ENCODE results near the gene ARHGEF4. TPM values are rescaled to one million over a fixed set of nuclear protein-coding genes. Genes with fewer than 3 reads are reported as not detected.

The ARHGEF4 gene
- total RNA-seq, 1 experiment from 2014 or later: 20.0 TPM

- no peak for DNase-seq
- Histone ChIP-seq H3K9me2 (ENCODE audit: insufficient read depth) (no peaks in the 10 kb centered on the region), H3K4me3 (no peak overlapping the region), H3K36me3 (ENCODE audit: low read depth) (no peaks in the 10 kb centered on the region), H3K4me1 (replicated peaks; ENCODE audit: insufficient read depth) (no peaks in the 10 kb centered on the region), H2AFZ (no peak overlapping the region), H3K27me3 (ENCODE audit: insufficient read depth, low read depth) (no peaks in the 10 kb centered on the region), H3K27ac (no peak overlapping the region), H3K4me2 (no peak overlapping the region), H3K9me3 (ENCODE audit: insufficient read depth, low read depth) (no peaks in the 10 kb centered on the region), H4K20me1 (ENCODE audit: insufficient read depth) (0 out of 2 replicates have a peak, but pooled peaks cover 3% of the 10 kb centered on the region), H3F3A (ENCODE audit: insufficient read depth, low read depth) (no peaks in the 10 kb centered on the region), H3K79me2 (ENCODE audit: low read depth) (no peaks in the 10 kb centered on the region)
- no TSS peak for BruUV-seq (replicated peaks)
- intact Hi-C loops (cut with micrococcal nuclease; ENCODE audit: unreplicated experiment): no loop called here
- ChIA-PET CTCF (no interaction called here), POLR2A (ENCODE audit: unreplicated experiment) (no interaction called here)
- TF ChIP-seq EZH2 (IDR thresholded peaks at IDR 0.05; ENCODE audit: low read depth) (no peak), CTCF (conservative IDR thresholded peaks at IDR 0.05) (no peak)
Measured at GRCh38 chr2:130847776-130848525, 11.2 kb downstream of the ARHGEF4 start.

GRCh38 chr2:130848526-130849210 is 12.0 kb downstream of the ARHGEF4 start:
- H3K4me2 ChIP-seq: no peak overlapping the region
- TF ChIP-seq CTCF (conservative IDR thresholded peaks at IDR 0.05) (no peak), EZH2 (IDR thresholded peaks at IDR 0.05; ENCODE audit: low read depth) (no peak)
- intact Hi-C loops (cut with micrococcal nuclease; ENCODE audit: unreplicated experiment): no loop called here
- no peaks in the 10 kb centered on the region for H3F3A ChIP-seq (ENCODE audit: insufficient read depth, low read depth)
- H3K27ac ChIP-seq: no peak overlapping the region
- H3K27me3 ChIP-seq (ENCODE audit: insufficient read depth, low read depth): no peaks in the 10 kb centered on the region
- ChIA-PET POLR2A (ENCODE audit: unreplicated experiment) (no interaction called here), CTCF (no interaction called here)
- DNase-seq: no peak
- 0 out of 2 replicates have a peak, but pooled peaks cover 3% of the 10 kb centered on the region for H4K20me1 ChIP-seq (ENCODE audit: insufficient read depth)
- no peaks in the 10 kb centered on the region for H3K9me2 ChIP-seq (ENCODE audit: insufficient read depth)
- no TSS peak for BruUV-seq (replicated peaks)
- H3K79me2 ChIP-seq (ENCODE audit: low read depth): no peaks in the 10 kb centered on the region
- H2AFZ ChIP-seq: no peak overlapping the region
- no peaks in the 10 kb centered on the region for H3K36me3 ChIP-seq (ENCODE audit: low read depth)
- H3K4me3 ChIP-seq: no peak overlapping the region
- H3K4me1 ChIP-seq (replicated peaks; ENCODE audit: insufficient read depth): no peaks in the 10 kb centered on the region
- H3K9me3 ChIP-seq (ENCODE audit: insufficient read depth, low read depth): no peaks in the 10 kb centered on the region

- Histone ChIP-seq H3K9me2 (ENCODE audit: insufficient read depth) (no peaks in the 10 kb centered on the region), H3K79me2 (ENCODE audit: low read depth) (no peaks in the 10 kb centered on the region), H3K27me3 (ENCODE audit: insufficient read depth, low read depth) (no peaks in the 10 kb centered on the region), H4K20me1 (ENCODE audit: insufficient read depth) (0 out of 2 replicates have a peak, but pooled peaks cover 3% of the 10 kb centered on the region), H3K36me3 (ENCODE audit: low read depth) (no peaks in the 10 kb centered on the region), H3K4me1 (replicated peaks; ENCODE audit: insufficient read depth) (no peaks in the 10 kb centered on the region), H3K4me3 (no peak overlapping the region), H3F3A (ENCODE audit: insufficient read depth, low read depth) (no peaks in the 10 kb centered on the region), H3K9me3 (ENCODE audit: insufficient read depth, low read depth) (no peaks in the 10 kb centered on the region), H2AFZ (no peak overlapping the region), H3K4me2 (no peak overlapping the region), H3K27ac (no peak overlapping the region)
- ChIA-PET POLR2A (ENCODE audit: unreplicated experiment) (no interaction called here), CTCF (no interaction called here)
- no peak for DNase-seq
- intact Hi-C loops (cut with micrococcal nuclease; ENCODE audit: unreplicated experiment): no loop called here
- no TSS peak for BruUV-seq (replicated peaks)
- no peak for TF ChIP-seq EZH2 (IDR thresholded peaks at IDR 0.05; ENCODE audit: low read depth)
- no peak for TF ChIP-seq CTCF (conservative IDR thresholded peaks at IDR 0.05)
Measured at GRCh38 chr2:130849896-130850787, 13.4 kb downstream of the ARHGEF4 start.
